GM12875 (cell line): Measurements from ENCODE around the gene CACNA2D3.

Experiments
- H3K4me3 ChIP-seq: one replicate; pipeline ENCODE4 v1.5.1; 2011; ENCODE audit warnings: low read depth, low read length, control low read depth
- TF ChIP-seq, protein P1 (sequence below): IDR thresholded peaks from 2 replicates; pipeline ENCODE4 v1.5.1; 2011; ENCODE audit warnings: low read depth, mild to moderate bottlenecking, control low read depth, inconsistent platforms, low read length, moderate library complexity, borderline replicate concordance; ENCODE audit not compliant: insufficient read depth

CACNA2D3 gene

DNA sequence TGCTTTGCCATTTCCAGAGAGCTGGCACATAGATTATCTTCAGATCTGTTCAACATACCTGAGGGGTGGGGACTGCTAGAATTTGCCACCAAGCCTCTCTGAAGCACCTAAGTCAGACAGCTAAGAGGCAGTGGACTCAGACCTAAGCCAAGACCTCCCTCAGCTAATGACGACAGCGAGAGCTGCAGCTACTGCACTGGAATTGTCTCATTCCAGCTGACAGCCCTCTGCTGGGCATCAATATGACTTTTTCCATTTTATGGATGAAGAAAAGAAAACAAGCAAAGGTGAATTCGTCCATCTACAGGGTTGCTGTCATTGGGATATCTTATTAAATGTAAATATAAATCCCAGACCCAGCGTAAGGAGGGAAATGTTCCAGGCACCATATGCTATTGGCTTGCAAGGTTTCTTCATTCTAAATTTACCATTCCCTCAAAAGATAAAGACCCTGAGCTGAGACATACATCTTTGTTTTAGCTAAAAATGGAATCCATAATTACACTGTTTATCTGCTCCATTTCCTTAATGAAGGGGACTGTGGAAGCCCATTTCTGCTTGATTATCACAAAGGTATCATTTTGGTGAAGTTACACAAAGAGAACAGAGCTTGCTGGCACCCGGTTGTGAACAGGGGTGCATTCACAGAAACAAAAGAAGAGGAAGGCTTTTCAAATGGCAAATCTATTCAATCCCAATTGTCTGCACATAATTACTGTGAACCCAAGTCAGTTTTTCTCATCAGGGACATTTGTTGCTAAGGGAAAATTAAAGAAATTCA lies 891.0 kb downstream of the CACNA2D3 start:
- no peak overlapping the region for H3K4me3 ChIP-seq
- TF ChIP-seq, protein P1, sequence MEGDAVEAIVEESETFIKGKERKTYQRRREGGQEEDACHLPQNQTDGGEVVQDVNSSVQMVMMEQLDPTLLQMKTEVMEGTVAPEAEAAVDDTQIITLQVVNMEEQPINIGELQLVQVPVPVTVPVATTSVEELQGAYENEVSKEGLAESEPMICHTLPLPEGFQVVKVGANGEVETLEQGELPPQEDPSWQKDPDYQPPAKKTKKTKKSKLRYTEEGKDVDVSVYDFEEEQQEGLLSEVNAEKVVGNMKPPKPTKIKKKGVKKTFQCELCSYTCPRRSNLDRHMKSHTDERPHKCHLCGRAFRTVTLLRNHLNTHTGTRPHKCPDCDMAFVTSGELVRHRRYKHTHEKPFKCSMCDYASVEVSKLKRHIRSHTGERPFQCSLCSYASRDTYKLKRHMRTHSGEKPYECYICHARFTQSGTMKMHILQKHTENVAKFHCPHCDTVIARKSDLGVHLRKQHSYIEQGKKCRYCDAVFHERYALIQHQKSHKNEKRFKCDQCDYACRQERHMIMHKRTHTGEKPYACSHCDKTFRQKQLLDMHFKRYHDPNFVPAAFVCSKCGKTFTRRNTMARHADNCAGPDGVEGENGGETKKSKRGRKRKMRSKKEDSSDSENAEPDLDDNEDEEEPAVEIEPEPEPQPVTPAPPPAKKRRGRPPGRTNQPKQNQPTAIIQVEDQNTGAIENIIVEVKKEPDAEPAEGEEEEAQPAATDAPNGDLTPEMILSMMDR = no peak

DNA sequence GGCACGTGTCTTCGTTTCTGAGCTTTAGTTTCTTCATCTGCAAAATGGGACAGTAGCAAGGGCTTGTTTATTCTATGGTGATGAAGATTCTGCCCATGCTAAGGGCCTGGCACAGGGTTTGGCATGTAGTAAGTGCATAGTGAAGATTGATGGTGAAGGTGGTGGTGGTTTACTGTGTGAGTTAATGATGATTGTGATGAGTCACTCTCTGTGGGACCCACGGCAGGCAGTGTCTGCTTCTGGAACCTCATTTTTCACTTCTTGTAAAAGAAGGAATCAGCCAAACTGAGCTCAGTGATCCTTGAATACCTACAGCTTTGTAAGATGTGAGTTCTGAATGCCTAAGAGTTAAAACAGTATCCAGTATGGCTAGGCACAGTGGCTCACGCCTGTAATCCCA lies 891.7 kb downstream of the CACNA2D3 start:
- TF ChIP-seq, protein P1 = no peak
- H3K4me3 ChIP-seq = no peak overlapping the region

DNA sequence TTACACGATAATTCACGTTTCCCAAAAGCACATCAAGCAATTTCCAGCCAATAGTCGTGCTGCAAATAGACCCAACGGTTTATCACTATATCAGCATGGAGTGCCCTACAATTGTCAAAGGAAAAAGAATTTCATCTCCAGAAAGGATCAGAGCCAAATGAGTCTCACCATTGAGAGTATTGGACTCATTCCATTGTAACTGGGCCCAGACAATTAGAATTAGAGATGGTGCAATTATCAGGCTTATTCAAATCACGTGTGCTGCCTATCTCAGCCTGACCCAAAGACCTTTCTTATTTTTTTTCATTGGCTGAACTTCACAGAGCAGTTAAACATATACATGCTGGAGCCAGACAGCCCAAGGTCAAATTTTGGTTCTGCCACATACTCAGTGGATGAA lies 892.6 kb downstream of the CACNA2D3 start:
- TF ChIP-seq, protein P1 = no peak
- H3K4me3 ChIP-seq = no peak overlapping the region

DNA sequence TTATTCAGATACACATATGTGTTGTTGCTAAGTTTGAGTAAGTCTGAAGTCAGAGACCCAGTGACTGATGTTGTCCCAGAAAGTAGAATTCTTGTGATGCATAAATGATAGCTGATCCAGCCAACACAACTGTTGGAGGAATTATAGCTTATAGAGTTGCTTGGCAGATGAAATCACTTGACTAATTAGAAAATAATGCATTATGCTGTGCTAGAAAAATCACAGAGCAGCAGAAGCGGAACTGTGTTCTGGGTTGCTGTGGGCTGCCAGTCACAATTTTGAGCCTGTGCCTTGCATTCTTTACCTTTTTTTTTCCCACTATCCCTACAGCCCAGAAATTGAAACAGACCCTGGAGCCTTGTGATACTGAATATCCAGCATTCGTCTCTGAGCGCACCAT lies 895.5 kb downstream of the CACNA2D3 start:
- TF ChIP-seq, protein P1 = no peak
- H3K4me3 ChIP-seq = no peak overlapping the region

DNA sequence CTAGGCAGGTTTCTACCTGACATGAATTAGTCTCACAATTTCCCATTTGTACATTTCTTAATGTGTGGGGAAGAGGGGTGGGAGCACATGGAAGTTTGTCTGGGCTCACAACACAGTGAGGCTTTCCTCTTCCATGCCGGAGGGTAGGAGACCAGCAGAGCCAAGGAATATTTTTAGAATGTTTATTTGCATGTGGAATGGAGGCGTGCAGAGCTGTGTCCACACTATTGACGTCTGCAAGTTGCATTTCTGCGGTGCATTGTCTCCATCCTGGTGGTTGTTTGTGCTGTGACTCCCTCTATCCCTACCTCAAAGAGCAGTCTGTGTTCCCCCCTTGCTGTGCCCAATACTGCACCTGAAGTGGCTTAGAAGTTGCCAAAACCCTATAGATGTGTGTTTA lies 908.6 kb downstream of the CACNA2D3 start:
- TF ChIP-seq, protein P1 = no peak
- H3K4me3 ChIP-seq = no peak overlapping the region

DNA sequence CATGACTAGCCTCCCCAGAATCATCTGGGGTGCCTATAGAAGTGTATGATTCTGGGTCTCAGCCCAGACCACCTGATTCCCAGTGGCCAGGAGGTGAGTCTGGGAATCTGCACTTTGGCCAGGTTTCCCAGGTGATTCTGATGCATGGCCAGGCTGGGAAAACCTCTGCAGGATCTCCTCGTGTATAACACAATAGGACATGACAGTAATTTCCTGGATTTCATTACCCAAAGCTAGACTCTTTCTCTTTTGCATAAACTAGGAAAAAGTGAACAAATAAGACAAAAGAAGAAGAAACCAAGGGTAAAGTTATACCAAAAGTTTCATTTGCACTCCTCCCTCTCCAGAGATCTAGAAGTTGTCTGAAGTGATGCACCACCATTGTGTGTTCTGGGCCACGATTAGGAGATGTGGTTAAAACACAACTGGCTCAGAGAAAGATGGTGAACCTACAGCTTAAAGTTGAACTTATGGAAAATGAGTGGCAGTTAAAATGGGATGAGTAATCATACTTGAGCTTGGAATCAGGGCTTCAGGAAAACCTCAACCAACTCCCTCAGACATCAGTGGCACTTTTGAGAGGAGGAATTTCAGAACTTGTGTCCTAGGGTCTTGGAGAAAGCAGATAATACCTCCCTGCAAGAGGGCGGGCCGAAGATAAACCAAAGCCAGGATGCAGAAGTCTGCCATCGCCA lies 914.7 kb downstream of the CACNA2D3 start:
- TF ChIP-seq, protein P1 = no peak

DNA sequence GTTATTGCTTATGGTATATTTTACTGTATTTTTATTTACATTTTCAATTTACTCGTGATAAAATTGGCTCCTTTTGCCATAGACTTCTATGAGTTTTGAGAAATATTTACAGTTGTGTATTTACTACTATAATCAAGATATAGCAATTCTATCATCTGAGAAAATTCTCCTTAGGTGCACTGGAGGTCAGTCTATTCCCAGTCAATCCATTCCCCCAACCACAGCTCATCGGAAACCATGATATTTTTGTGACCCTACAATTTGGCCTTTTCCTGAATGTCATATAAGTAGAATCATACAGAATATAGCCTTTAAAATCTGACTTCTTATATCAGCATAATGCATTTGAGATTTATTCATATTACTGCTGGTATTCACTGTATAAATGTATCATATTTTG lies 920.2 kb downstream of the CACNA2D3 start:
- no peak overlapping the region for H3K4me3 ChIP-seq
- TF ChIP-seq, protein P1 = no peak

More for the DNA sequence above, 914.7 kb downstream of the CACNA2D3 start:
- H3K4me3 ChIP-seq = no peak overlapping the region
